ENCODE data around the gene CSNK2A2. TPM values are rescaled to one million over a fixed set of nuclear protein-coding genes. Genes with fewer than 3 reads are reported as not detected.

CSNK2A2 gene
- total and polyA plus RNA-seq, 7 donors, result 14.1 to 79.8 (median 29.5) TPM

DNA sequence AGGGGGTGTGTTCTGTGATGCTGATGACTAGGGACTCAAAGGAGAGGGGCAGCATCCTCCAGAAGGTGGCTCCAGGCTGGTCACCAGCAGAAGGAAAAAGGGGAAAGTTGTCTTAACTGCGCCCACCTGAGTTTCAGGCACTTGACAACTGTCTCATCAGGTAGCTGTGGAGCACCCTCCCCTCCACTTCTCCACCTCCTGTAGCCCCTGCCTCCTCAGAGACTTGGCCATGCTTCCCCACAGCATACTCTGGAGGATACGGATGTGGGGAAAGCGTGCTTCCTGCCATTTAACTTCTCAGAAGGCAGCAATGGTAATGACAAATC, 86.6 kb downstream of the CSNK2A2 start:
- H3K36me3 ChIP-seq, result peaks cover 14 to 39% (median 26%) of the 10 kb centered on the region in 4 donors
- no peaks in the 10 kb centered on the region for H3K27me3 ChIP-seq
- no peaks in the 10 kb centered on the region for H3K9me3 ChIP-seq
- H3K27ac ChIP-seq, result no peak overlapping the region
- 88 to 92% methylated on average over 3 of the region's 3 CpGs for WGBS, 2 donors
- intact Hi-C loops (cut with DNase I), result no loop called here
- H3K4me3 ChIP-seq, result no peak overlapping the region
- TF ChIP-seq EP300 (IDR thresholded peaks at IDR 0.05), result no peak
- TF ChIP-seq, protein P1, sequence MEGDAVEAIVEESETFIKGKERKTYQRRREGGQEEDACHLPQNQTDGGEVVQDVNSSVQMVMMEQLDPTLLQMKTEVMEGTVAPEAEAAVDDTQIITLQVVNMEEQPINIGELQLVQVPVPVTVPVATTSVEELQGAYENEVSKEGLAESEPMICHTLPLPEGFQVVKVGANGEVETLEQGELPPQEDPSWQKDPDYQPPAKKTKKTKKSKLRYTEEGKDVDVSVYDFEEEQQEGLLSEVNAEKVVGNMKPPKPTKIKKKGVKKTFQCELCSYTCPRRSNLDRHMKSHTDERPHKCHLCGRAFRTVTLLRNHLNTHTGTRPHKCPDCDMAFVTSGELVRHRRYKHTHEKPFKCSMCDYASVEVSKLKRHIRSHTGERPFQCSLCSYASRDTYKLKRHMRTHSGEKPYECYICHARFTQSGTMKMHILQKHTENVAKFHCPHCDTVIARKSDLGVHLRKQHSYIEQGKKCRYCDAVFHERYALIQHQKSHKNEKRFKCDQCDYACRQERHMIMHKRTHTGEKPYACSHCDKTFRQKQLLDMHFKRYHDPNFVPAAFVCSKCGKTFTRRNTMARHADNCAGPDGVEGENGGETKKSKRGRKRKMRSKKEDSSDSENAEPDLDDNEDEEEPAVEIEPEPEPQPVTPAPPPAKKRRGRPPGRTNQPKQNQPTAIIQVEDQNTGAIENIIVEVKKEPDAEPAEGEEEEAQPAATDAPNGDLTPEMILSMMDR (IDR thresholded peaks at IDR 0.05), result no peak
- no peak for TF ChIP-seq POLR2A (IDR thresholded peaks at IDR 0.05)
- TF ChIP-seq POLR2AphosphoS5 (IDR thresholded peaks at IDR 0.05), result no peak
- DNase-seq, result no peak
- H3K4me1 ChIP-seq, result peaks cover 0 to 13% (median 5%) of the 10 kb centered on the region in 4 donors

DNA sequence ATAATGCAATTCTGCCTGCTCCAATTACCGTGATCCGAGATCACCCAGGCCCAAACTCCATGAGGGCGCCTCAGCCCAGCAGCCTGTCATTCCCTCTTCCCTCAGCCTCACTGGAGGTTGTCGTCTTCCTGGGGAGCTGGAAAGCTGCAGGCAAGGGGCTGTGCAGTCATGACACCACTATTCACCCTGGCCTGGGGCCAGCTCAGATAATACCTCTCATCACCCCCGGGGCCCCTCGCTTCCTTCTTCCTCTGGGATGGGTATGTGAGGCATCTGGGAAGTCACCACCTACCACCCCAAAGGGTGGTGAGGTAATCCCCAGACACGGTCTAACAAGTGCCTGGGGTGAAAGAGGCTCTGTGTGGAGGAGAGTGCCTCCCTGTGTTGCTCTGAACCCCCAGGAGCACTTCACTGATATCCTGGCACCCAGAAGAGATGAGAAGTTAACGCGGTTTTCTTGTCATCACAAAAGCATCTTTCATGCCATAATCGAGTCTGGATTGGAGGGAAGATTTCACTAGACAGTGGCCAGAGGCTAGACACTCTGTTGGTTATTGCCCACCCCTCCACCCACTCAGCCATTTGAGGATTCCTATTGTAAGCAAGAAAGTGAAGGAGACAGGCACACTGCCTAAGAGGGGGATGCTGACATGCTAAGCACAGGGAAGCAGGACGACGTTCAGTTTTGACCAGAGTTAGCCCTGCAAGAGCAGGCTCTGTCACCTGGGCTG, 87.2 kb downstream of the CSNK2A2 start:
- no peaks in the 10 kb centered on the region for H3K9me3 ChIP-seq
- peaks cover 0 to 8% (median 1%) of the 10 kb centered on the region in 4 donors for H3K4me1 ChIP-seq
- intact Hi-C loops (cut with DNase I), result no loop called here
- no peak overlapping the region for H3K4me3 ChIP-seq
- no peak overlapping the region for H3K27ac ChIP-seq
- whole genome bisulfite sequencing, 2 donors, result 58 to 67% methylated on average over 12 of the region's 12 CpGs
- H3K27me3 ChIP-seq, result no peaks in the 10 kb centered on the region
- no peak for DNase-seq
- peaks cover 14 to 34% (median 26%) of the 10 kb centered on the region in 4 donors for H3K36me3 ChIP-seq
- TF ChIP-seq POLR2A (IDR thresholded peaks at IDR 0.05), result no peak
- TF ChIP-seq EP300 (IDR thresholded peaks at IDR 0.05), result no peak
- TF ChIP-seq POLR2AphosphoS5 (IDR thresholded peaks at IDR 0.05), result no peak
- TF ChIP-seq, protein P1 (IDR thresholded peaks at IDR 0.05), result no peak

DNA sequence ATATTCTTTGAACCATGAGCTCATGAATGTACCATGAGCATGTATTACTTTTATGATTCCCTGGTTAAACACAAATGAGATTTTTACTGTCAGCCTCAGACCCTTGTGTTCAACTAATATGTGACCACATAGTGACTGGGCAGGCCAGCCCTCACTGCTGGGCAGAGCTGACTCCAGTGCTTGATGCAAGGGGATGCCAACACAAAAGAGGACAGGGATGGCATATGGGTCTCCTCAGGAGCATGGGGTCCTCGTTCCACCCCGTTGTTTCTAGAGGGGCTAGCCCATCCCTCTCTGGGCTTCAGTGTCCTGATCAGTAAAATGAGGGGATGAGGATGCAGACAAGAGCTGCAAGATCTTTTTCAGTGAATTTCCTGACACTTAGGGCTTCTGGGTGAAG, 88.0 kb downstream of the CSNK2A2 start:
- no peaks in the 10 kb centered on the region for H3K27me3 ChIP-seq
- intact Hi-C loops (cut with DNase I), result no loop called here
- H3K4me3 ChIP-seq, result no peak overlapping the region
- no peak for TF ChIP-seq POLR2AphosphoS5 (IDR thresholded peaks at IDR 0.05)
- no peak for TF ChIP-seq POLR2A (IDR thresholded peaks at IDR 0.05)
- TF ChIP-seq, protein P1 (IDR thresholded peaks at IDR 0.05), result no peak
- no peak for TF ChIP-seq EP300 (IDR thresholded peaks at IDR 0.05)
- peaks cover 10 to 25% (median 20%) of the 10 kb centered on the region in 4 donors for H3K36me3 ChIP-seq
- WGBS, 2 donors, result 80 to 82% methylated on average over 2 of the region's 2 CpGs
- no peaks in the 10 kb centered on the region for H3K9me3 ChIP-seq
- H3K4me1 ChIP-seq, result no peaks in the 10 kb centered on the region
- no peak for DNase-seq
- H3K27ac ChIP-seq, result no peak overlapping the region

DNA sequence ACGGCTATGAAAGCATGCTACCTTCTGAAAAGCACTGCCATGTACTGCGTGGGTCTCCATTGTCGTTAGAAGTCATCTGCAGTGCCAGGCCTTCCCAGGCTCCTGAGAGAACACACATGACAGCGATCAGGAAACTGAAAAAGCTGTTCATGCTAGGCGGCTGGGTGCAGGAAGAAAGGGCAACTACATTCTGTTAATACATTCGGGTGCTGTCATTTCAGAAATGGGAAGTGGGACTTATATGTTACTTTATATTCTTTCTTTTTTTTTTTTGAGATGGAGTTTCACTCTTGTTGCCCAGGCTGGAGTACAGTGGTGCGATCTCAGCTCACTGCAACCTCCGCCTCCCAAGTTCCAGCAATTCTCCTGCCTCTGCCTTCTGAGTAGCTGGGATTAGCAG, 88.6 kb downstream of the CSNK2A2 start:
- no peaks in the 10 kb centered on the region for H3K9me3 ChIP-seq
- no peak overlapping the region for H3K4me3 ChIP-seq
- TF ChIP-seq POLR2A (IDR thresholded peaks at IDR 0.05), result no peak
- TF ChIP-seq, protein P1 (IDR thresholded peaks at IDR 0.05), result no peak
- TF ChIP-seq POLR2AphosphoS5 (IDR thresholded peaks at IDR 0.05), result no peak
- no peak for TF ChIP-seq EP300 (IDR thresholded peaks at IDR 0.05)
- DNase-seq, result peak; percentile 27
- H3K27ac ChIP-seq, result no peak overlapping the region
- intact Hi-C loops (cut with DNase I), result no loop called here
- H3K36me3 ChIP-seq, result peaks cover 5 to 20% (median 15%) of the 10 kb centered on the region in 4 donors
- 65 to 82% methylated on average over 8 of the region's 8 CpGs for WGBS, 2 donors
- H3K4me1 ChIP-seq, result no peaks in the 10 kb centered on the region
- no peaks in the 10 kb centered on the region for H3K27me3 ChIP-seq

Small RNAs within 50 kb of the gene (small RNA-seq; reads per million reads assigned to genes)
- 0 reads per million in 3 donors for gene RN7SL645P

Other genes starting within 250 kb of the CSNK2A2 start
- gene CNGB1, start 227.0 kb downstream of the CSNK2A2 start, total RNA-seq, result 10 to 100 TPM in 1 of 4 donors, 1 to 10 TPM in 1, under 1 TPM in 1, not detected in 1; 0.71 to 13.0 (median 2.0) TPM
- gene CNGB1, start 227.0 kb downstream of the CSNK2A2 start, polyA plus RNA-seq, result under 1 TPM in 1 of 3 donors, not detected in 2; 0.70 TPM
- 1 to 10 TPM; 4.1 to 5.7 (median 4.9) TPM for gene ZNF319, start 197.4 kb downstream of the CSNK2A2 start, total RNA-seq
- 1 to 10 TPM; 1.2 to 5.7 (median 1.2) TPM for gene ZNF319, start 197.4 kb downstream of the CSNK2A2 start, polyA plus RNA-seq
- gene USB1, start 196.7 kb downstream of the CSNK2A2 start, total RNA-seq, result 10 to 100 TPM; 19.9 to 44.9 (median 34.9) TPM
- gene USB1, start 196.7 kb downstream of the CSNK2A2 start, polyA plus RNA-seq, result 10 to 100 TPM; 31.1 to 39.1 (median 36.6) TPM
- 10 to 100 TPM in 1 of 4 donors, 1 to 10 TPM in 3; 2.3 to 10.5 (median 5.1) TPM for gene MMP15, start 172.4 kb downstream of the CSNK2A2 start, total RNA-seq
- 10 to 100 TPM; 10.8 to 54.0 (median 13.4) TPM for gene MMP15, start 172.4 kb downstream of the CSNK2A2 start, polyA plus RNA-seq
- gene CFAP20, start 68.7 kb downstream of the CSNK2A2 start, total RNA-seq, result 10 to 100 TPM; 11.9 to 42.5 (median 26.6) TPM
- 10 to 100 TPM; 17.4 to 30.1 (median 28.3) TPM for gene CFAP20, start 68.7 kb downstream of the CSNK2A2 start, polyA plus RNA-seq
- gene PRSS54, start 96.9 kb upstream of the CSNK2A2 start, total RNA-seq, result not detected
- not detected for gene PRSS54, start 96.9 kb upstream of the CSNK2A2 start, polyA plus RNA-seq
- 1 to 10 TPM; 1.1 to 2.5 (median 2.4) TPM for gene GINS3, start 194.4 kb upstream of the CSNK2A2 start, total RNA-seq
- gene GINS3, start 194.4 kb upstream of the CSNK2A2 start, polyA plus RNA-seq, result 1 to 10 TPM; 3.0 to 5.9 (median 3.0) TPM

Data from sigmoid colon (tissue), 7 donors.